ENCODE data around the gene PRRX2.

DNA sequence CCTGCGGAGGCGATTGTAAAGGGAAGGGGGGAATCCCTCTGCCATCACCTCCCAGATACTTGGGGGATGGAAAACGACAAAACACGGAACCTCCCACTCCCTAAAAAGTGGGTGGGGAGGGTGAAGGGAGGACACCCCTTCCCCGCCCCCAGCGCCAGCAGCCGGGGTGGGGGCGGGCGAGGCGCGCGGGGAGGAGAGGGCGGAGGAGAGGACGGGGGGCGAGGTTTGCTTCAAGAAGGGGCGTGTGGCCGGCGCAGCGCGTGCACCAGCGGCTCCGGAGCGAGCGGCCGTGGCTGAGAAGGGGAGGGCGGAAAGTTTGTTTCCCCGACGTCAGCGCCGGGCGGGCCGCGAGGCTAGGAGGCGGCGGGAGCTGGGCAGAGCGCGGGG lies at the start of gene PRRX2:
- TF ChIP-seq, protein P1, sequence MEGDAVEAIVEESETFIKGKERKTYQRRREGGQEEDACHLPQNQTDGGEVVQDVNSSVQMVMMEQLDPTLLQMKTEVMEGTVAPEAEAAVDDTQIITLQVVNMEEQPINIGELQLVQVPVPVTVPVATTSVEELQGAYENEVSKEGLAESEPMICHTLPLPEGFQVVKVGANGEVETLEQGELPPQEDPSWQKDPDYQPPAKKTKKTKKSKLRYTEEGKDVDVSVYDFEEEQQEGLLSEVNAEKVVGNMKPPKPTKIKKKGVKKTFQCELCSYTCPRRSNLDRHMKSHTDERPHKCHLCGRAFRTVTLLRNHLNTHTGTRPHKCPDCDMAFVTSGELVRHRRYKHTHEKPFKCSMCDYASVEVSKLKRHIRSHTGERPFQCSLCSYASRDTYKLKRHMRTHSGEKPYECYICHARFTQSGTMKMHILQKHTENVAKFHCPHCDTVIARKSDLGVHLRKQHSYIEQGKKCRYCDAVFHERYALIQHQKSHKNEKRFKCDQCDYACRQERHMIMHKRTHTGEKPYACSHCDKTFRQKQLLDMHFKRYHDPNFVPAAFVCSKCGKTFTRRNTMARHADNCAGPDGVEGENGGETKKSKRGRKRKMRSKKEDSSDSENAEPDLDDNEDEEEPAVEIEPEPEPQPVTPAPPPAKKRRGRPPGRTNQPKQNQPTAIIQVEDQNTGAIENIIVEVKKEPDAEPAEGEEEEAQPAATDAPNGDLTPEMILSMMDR (IDR thresholded peaks at IDR 0.05): no peak
- TF ChIP-seq POLR2A (IDR thresholded peaks at IDR 0.05): no peak
